GM12878 (cell line): ENCODE data around the gene LSM14A. TPM values are rescaled to one million over a fixed set of nuclear protein-coding genes. Genes with fewer than 3 reads are reported as not detected.

Source experiments
- ATAC-seq: fragments of 200-7000 bp; cut with Tn5 transposase; 3 replicates; pipeline ENCODE4 v1.9.1; 2020; ENCODE audit warnings: mild to moderate bottlenecking, moderate library complexity
- BruUV-seq: library from RNA; stranded (reverse); fragments of 400-500 nt; replicated peaks from 2 replicates; lab custom pipeline; 2021; lab: Mats Ljungman, UMichigan
- CTCF ChIA-PET: fragments of 300-600 bp; sonication (Branson Sonifier 250); formaldehyde crosslinking; extraction: SDS; loops from one replicate; lab custom pipeline; 2021; ENCODE audit warnings: inconsistent platforms; lab: Yijun Ruan, JAX
- POLR2A ChIA-PET: fragments of 350-600 bp; formaldehyde crosslinking; extraction: SDS; loops from one replicate; lab custom pipeline; 2021; ENCODE audit warnings: inconsistent platforms; lab: Charles Lee
- RAD21 ChIA-PET: fragments of 300-600 bp; sonication (Branson Sonifier 250); formaldehyde crosslinking; loops from one replicate; lab custom pipeline; 2023; ENCODE audit warnings: antibody characterized with exemption; ENCODE audit not compliant: unreplicated experiment; lab: Charles Lee
- SMC1A ChIA-PET: fragments of 300-600 bp; sonication (Branson Sonifier 250); formaldehyde crosslinking; loops from one replicate; lab custom pipeline; 2023; ENCODE audit not compliant: unreplicated experiment, uncharacterized antibody; lab: Charles Lee
- DNase-seq: peaks from one replicate; pipeline ENCODE4 v3.0.0-alpha.2; 2011; ENCODE audit warnings: low read depth, low spot score
- FAIRE-seq: peaks from 3 replicates; lab custom pipeline; 2011; peaks lifted over from hg19 to GRCh38; lab: Jason Lieb, UNC
- H2AFZ ChIP-seq: 2 replicates; pipeline ENCODE4 v1.6.0; 2011; ENCODE audit warnings: low read depth, low read length, control low read depth; ENCODE audit not compliant: control insufficient read depth
- H3K27ac ChIP-seq: 2 replicates; pipeline ENCODE4 v1.5.1; 2011; ENCODE audit warnings: control low read depth; ENCODE audit not compliant: control insufficient read depth, insufficient read depth
- H3K27me3 ChIP-seq, 2 experiments: replicated peaks in 1 of 2; 2 replicates each; pipeline versions ENCODE4 v1.6.0 to v1.6.1; 2011; ENCODE audit warnings: low read length in 1 of 2; ENCODE audit not compliant: control insufficient read depth in 2 of 2, insufficient read depth in 2 of 2
- H3K36me3 ChIP-seq, 2 experiments: 2 replicates each; pipeline ENCODE4 v1.5.1; 2011; ENCODE audit warnings: low read length in 1 of 2; ENCODE audit not compliant: control insufficient read depth in 2 of 2, insufficient read depth in 2 of 2
- H3K4me1 ChIP-seq: 2 replicates; pipeline ENCODE4 v1.6.1; 2011; ENCODE audit warnings: mild to moderate bottlenecking, low read length, moderate library complexity, mixed read lengths; ENCODE audit not compliant: control insufficient read depth, insufficient read depth
- H3K4me2 ChIP-seq: 2 replicates; pipeline ENCODE4 v1.6.0; 2011; ENCODE audit warnings: control low read depth; ENCODE audit not compliant: control insufficient read depth, insufficient read depth
- H3K4me3 ChIP-seq: fragments of 200-600 bp; sonication (generic); 2 replicates; pipeline ENCODE4 v1.5.1; 2016
- H3K79me2 ChIP-seq: 2 replicates; pipeline ENCODE4 v1.6.0; 2011; ENCODE audit warnings: low read length; ENCODE audit not compliant: control insufficient read depth, insufficient read depth
- H3K9ac ChIP-seq: 2 replicates; pipeline ENCODE4 v1.8.0; 2011; ENCODE audit warnings: low read length, control low read depth, mixed read lengths; ENCODE audit not compliant: control insufficient read depth, insufficient read depth
- H3K9me3 ChIP-seq: replicated peaks from 3 replicates; pipeline ENCODE4 v1.5.1; 2011; ENCODE audit warnings: mild to moderate bottlenecking, low read length; ENCODE audit not compliant: control insufficient read depth, insufficient read depth
- H4K20me1 ChIP-seq: 2 replicates; pipeline ENCODE4 v1.6.0; 2011; ENCODE audit not compliant: control insufficient read depth, insufficient read depth
- EED ChIP-seq: sonication (generic); IDR thresholded peaks from 2 replicates; pipeline ENCODE4 v1.6.1; 2016; ENCODE audit warnings: antibody characterized with exemption, low read depth
- IKZF2 ChIP-seq, 2 experiments: fragments of 450-650 bp; IDR thresholded peaks; 2 replicates each; pipeline ENCODE4 v1.6.1; 2017; ENCODE audit warnings: mild to moderate bottlenecking in 2 of 2, moderate library complexity in 2 of 2
- MYB ChIP-seq: fragments of 150-350 bp; IDR thresholded peaks from 2 replicates; pipeline ENCODE4 v1.6.1; 2014; ENCODE audit warnings: mild to moderate bottlenecking, low read depth, low read length, borderline replicate concordance
- NFYB ChIP-seq: IDR thresholded peaks from 2 replicates; pipeline ENCODE4 v1.6.1; 2011; ENCODE audit warnings: low read depth, mild to moderate bottlenecking, low read length, improper control_type of control experiment, moderate library complexity; ENCODE audit not compliant: insufficient read depth
- NRF1 ChIP-seq: conservative IDR thresholded peaks from 2 replicates; pipeline ENCODE4 v1.6.1; 2011; ENCODE audit warnings: mild to moderate bottlenecking, low read depth, low read length, improper control_type of control experiment
- RB1 ChIP-seq: fragments of 450-650 bp; formaldehyde crosslinking; IDR thresholded peaks from 2 replicates; pipeline ENCODE4 v1.6.1; 2017; ENCODE audit warnings: mild to moderate bottlenecking, borderline replicate concordance
- TCF3 ChIP-seq: IDR thresholded peaks from 2 replicates; pipeline ENCODE4 v1.6.1; 2012; ENCODE audit warnings: low read depth, mild to moderate bottlenecking, low read length, borderline replicate concordance; ENCODE audit not compliant: insufficient read depth
- ZBTB33 ChIP-seq: fragments of 450-650 bp; IDR thresholded peaks from 2 replicates; pipeline ENCODE4 v1.6.1; 2017; ENCODE audit warnings: mild to moderate bottlenecking
- WGBS: methylation state at CpG from one replicate; pipeline ENCODE4 v1.1.6; 2016; ENCODE audit warnings: low lambda C conversion rate; ENCODE audit not compliant: insufficient replicate concordance, insufficient coverage; ENCODE audit errors: missing lambda C conversion rate; 5-methylcytosine and 5-hydroxymethylcytosine counted together
- in situ Hi-C: fragments of 300-500 bp; cut with MboI; formaldehyde crosslinking; loops from 9 replicates; pipeline ENCODE4 v1.14.3; 2018; ENCODE audit warnings: mixed read lengths
- intact Hi-C: fragments of 100-400 bp; cut with micrococcal nuclease; formaldehyde crosslinking; loops from one replicate; pipeline ENCODE4 v1.14.2; 2022; ENCODE audit not compliant: unreplicated experiment
- polyA plus RNA-seq, 11 experiments: library from polyadenylated mRNA; depleted of rRNA in 4 of 11; unstranded in 6 of 11; stranded (reverse) in 5 of 11; fragments of >200 nt; fragmentation: Nextera tagmentation in 4 of 11; fragmentation: Illumina TruSeq in 1 of 11; extraction: Ambion mirVana in 4 of 11; extraction: Trizol in 1 of 11; gene quantifications; 1 replicate in 1 of 11; 2 replicates in 10 of 11; pipeline versions ENCODE4 v1.2.1 to v1.2.3, GENCODE V29; 2011 to 2016; ENCODE audit warnings: inconsistent platforms in 2 of 11, missing spikeins in 2 of 11, low read depth in 1 of 11
- total RNA-seq, 4 experiments: library from RNA; depleted of rRNA in 3 of 4; stranded (reverse); fragments of >200 nt in 3 of 4; fragmentation: Illumina TruSeq in 1 of 4; extraction: Trizol in 1 of 4; gene quantifications; 2 replicates each; pipeline versions ENCODE4 v1.2.1 to v1.2.3, GENCODE V29; 2013 to 2021
- TF ChIP-seq, protein P1 (sequence below): fragments of 450-650 bp; IDR thresholded peaks from 2 replicates; pipeline ENCODE4 v1.6.1; 2017; ENCODE audit warnings: mild to moderate bottlenecking, moderate library complexity

The LSM14A gene
- total and polyA plus RNA-seq, 10 of the 15 experiments (the other 5 are each of a cell fraction or from before 2014, with no cell fraction given) = 21.9 to 193 (median 89.4) TPM

DNA sequence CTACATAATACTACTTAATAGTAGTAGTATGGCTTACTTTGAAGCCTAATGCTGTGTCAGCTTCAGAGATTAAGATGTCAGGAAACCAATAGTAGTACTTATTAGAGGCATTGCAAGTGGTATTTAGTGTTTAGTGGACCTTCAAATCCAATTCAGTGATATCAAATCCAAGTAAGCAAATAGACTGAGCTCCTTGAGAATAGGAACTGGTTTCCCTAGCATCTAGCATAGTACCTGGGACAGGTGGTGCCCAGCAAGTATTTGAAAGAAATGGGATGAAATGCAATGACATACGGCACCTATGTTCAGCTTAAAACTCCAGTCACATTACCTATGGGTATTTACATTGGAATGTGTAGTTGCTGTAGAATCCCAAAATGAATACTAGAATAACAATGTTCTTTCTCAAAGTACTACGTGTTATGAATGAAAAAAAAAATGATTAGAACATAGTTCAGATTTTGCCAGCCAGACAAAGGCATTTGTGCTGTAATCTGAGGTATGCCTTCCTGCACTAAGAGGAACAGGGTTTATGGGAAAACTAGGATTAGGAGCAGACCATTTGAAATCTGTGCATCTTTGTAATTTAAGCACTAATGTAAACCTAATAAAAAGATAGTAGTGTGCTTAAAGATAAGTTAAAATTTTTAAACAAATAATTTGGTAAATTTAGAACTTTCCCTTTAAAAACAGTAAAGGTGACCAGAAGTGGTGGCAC is 17.1 kb downstream of the LSM14A start:
- Histone ChIP-seq H3K4me1 (peaks cover 7% of the 10 kb centered on the region), H2AFZ (no peak overlapping the region), H4K20me1 (peaks cover 2% of the 10 kb centered on the region; the same call in 1 of the 2 replicates), H3K9me3 (no peaks in the 10 kb centered on the region), H3K4me2 (no peak overlapping the region), H3K4me3 (no peak overlapping the region), H3K27ac (no peak overlapping the region), H3K79me2 (peaks cover 91% of the 10 kb centered on the region), H3K9ac (no peak overlapping the region), H3K36me3 (peaks cover 0 to 9% of the 10 kb centered on the region in 2 experiments; a peak in 2 of 4 replicates), H3K27me3 (no peaks in the 10 kb centered on the region)
- CTCF ChIA-PET = interaction anchor here (1.5 kb wide), 1 partner anchor 30 kb away, joined by 4 read pairs; no protein-coding TSS in a partner anchor
- 43% methylated on average over 2 of the region's 2 CpGs for WGBS
- in situ Hi-C loops = no loop called here
- ATAC-seq (no peak), FAIRE-seq (no peak), DNase-seq (no peak)
- SMC1A ChIA-PET = interaction anchor here (1.2 to 3.4 kb wide), 4 partner anchors 11 to 33 kb away, joined by 4 to 21 read pairs (median 4); no protein-coding TSS in a partner anchor
- BruUV-seq = no TSS peak
- TF ChIP-seq NFYB (no peak), EED (no peak), NRF1 (no peak), TCF3 (no peak), MYB (no peak), ZBTB33 (no peak), IKZF2 (IDR thresholded peaks at IDR 0.05) (no peak), RB1 (no peak)
- TF ChIP-seq, protein P1, sequence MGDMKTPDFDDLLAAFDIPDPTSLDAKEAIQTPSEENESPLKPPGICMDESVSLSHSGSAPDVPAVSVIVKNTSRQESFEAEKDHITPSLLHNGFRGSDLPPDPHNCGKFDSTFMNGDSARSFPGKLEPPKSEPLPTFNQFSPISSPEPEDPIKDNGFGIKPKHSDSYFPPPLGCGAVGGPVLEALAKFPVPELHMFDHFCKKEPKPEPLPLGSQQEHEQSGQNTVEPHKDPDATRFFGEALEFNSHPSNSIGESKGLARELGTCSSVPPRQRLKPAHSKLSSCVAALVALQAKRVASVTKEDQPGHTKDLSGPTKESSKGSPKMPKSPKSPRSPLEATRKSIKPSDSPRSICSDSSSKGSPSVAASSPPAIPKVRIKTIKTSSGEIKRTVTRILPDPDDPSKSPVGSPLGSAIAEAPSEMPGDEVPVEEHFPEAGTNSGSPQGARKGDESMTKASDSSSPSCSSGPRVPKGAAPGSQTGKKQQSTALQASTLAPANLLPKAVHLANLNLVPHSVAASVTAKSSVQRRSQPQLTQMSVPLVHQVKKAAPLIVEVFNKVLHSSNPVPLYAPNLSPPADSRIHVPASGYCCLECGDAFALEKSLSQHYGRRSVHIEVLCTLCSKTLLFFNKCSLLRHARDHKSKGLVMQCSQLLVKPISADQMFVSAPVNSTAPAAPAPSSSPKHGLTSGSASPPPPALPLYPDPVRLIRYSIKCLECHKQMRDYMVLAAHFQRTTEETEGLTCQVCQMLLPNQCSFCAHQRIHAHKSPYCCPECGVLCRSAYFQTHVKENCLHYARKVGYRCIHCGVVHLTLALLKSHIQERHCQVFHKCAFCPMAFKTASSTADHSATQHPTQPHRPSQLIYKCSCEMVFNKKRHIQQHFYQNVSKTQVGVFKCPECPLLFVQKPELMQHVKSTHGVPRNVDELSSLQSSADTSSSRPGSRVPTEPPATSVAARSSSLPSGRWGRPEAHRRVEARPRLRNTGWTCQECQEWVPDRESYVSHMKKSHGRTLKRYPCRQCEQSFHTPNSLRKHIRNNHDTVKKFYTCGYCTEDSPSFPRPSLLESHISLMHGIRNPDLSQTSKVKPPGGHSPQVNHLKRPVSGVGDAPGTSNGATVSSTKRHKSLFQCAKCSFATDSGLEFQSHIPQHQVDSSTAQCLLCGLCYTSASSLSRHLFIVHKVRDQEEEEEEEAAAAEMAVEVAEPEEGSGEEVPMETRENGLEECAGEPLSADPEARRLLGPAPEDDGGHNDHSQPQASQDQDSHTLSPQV = no peak
- RAD21 ChIA-PET = interaction anchor here (1.0 to 2.0 kb wide), 2 partner anchors 12 to 30 kb away, joined by 3 to 11 read pairs; no protein-coding TSS in a partner anchor
- POLR2A ChIA-PET = interaction anchor here (1.0 to 1.6 kb wide), 3 partner anchors 10 to 15 kb away, joined by 3 to 5 read pairs (median 4); no protein-coding TSS in a partner anchor
- intact Hi-C loops = loop anchor here (10.0 kb wide), 1 partner anchor 235 kb away; the partner anchor contains the start of gene UBA2
